Upper lobe of left lung (tissue), 4 donors: ENCODE results near the gene DEPP1.

Experiments used
- POLR2A ChIP-seq, 4 donors: fragments of 450-650 bp; IDR thresholded peaks; one replicate each; pipeline ENCODE4 v1.5.1; 2016 to 2017; ENCODE audit warnings: antibody characterized with exemption in 4 of 4, mild to moderate bottlenecking in 2 of 4
- POLR2AphosphoS5 ChIP-seq, 2 donors: sonication (generic); formaldehyde crosslinking; IDR thresholded peaks; one replicate each; pipeline ENCODE4 v1.5.1; 2017; ENCODE audit warnings: antibody characterized with exemption in 2 of 2
- TF ChIP-seq, protein P1 (sequence below), 6 experiments: fragments of 450-650 bp in 4 of 6; fragments of 200-600 bp in 2 of 6; sonication (generic) in 2 of 6; IDR thresholded peaks; one replicate each; pipeline ENCODE4 v1.5.1; 2016 to 2019; ENCODE audit warnings: antibody characterized with exemption in 6 of 6

- TF ChIP-seq, protein P1, sequence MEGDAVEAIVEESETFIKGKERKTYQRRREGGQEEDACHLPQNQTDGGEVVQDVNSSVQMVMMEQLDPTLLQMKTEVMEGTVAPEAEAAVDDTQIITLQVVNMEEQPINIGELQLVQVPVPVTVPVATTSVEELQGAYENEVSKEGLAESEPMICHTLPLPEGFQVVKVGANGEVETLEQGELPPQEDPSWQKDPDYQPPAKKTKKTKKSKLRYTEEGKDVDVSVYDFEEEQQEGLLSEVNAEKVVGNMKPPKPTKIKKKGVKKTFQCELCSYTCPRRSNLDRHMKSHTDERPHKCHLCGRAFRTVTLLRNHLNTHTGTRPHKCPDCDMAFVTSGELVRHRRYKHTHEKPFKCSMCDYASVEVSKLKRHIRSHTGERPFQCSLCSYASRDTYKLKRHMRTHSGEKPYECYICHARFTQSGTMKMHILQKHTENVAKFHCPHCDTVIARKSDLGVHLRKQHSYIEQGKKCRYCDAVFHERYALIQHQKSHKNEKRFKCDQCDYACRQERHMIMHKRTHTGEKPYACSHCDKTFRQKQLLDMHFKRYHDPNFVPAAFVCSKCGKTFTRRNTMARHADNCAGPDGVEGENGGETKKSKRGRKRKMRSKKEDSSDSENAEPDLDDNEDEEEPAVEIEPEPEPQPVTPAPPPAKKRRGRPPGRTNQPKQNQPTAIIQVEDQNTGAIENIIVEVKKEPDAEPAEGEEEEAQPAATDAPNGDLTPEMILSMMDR (IDR thresholded peaks at IDR 0.05), result no peak
- TF ChIP-seq POLR2A (IDR thresholded peaks at IDR 0.05), result no peak
- TF ChIP-seq POLR2AphosphoS5 (IDR thresholded peaks at IDR 0.05), result no peak
Observed at GRCh38 chr10:44978213-44978569, 418 bp downstream of the DEPP1 start.
